Astrocyte (in vitro differentiated cells and primary cell): ENCODE data around the gene ZNF667.

Source experiments
- EZH2 ChIP-seq: IDR thresholded peaks from 2 replicates; pipeline ENCODE4 v1.6.1; 2012; ENCODE audit warnings: mild to moderate bottlenecking, low read length, inconsistent platforms; ENCODE audit not compliant: insufficient read depth
- TF ChIP-seq, protein P1 (sequence below): IDR thresholded peaks from 2 replicates; pipeline ENCODE4 v1.5.1; 2011; ENCODE audit warnings: low read depth, mild to moderate bottlenecking, inconsistent platforms, low read length, moderate library complexity; ENCODE audit not compliant: insufficient read depth

DNA sequence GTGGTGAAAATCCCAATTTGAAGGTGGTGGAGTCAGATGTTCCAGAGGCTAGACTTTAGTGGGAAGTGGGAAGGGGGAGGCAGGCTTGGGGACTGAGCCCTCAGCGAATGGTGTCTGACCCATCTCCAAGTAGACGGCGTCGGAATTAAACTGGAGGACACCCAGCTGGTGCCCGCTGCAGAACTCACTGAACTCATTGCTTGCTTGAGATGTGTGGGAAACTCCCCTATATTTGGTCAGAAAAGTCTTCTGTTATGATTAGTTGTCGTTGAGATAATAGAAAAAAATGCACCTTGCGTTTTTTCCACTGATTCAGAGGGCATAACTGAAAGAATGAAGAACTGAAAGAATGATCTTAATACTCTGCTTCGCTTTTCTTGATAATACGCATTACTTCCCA is 73.9 kb downstream of the ZNF667 start:
- TF ChIP-seq, protein P1, sequence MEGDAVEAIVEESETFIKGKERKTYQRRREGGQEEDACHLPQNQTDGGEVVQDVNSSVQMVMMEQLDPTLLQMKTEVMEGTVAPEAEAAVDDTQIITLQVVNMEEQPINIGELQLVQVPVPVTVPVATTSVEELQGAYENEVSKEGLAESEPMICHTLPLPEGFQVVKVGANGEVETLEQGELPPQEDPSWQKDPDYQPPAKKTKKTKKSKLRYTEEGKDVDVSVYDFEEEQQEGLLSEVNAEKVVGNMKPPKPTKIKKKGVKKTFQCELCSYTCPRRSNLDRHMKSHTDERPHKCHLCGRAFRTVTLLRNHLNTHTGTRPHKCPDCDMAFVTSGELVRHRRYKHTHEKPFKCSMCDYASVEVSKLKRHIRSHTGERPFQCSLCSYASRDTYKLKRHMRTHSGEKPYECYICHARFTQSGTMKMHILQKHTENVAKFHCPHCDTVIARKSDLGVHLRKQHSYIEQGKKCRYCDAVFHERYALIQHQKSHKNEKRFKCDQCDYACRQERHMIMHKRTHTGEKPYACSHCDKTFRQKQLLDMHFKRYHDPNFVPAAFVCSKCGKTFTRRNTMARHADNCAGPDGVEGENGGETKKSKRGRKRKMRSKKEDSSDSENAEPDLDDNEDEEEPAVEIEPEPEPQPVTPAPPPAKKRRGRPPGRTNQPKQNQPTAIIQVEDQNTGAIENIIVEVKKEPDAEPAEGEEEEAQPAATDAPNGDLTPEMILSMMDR, result no peak
- TF ChIP-seq EZH2, result no peak
